Trophoblast cell (in vitro differentiated cells and primary cell): ENCODE measurements around the gene CD163.

Experiments
- DNase-seq, 2 donors: peaks; one replicate each; pipeline ENCODE4 v3.0.0-alpha.2; 2016
- H2AFZ ChIP-seq: 2 replicates; pipeline ENCODE4 v1.6.1; 2013; ENCODE audit warnings: low read length, moderate library complexity, mild to moderate bottlenecking; ENCODE audit not compliant: insufficient read depth, poor library complexity
- H2AK5ac ChIP-seq: 2 replicates; pipeline ENCODE4 v1.6.1; 2013; ENCODE audit warnings: mild to moderate bottlenecking, low read length
- H2BK120ac ChIP-seq: 2 replicates; pipeline ENCODE4 v1.6.1; 2013; ENCODE audit warnings: low read length, mild to moderate bottlenecking, moderate library complexity; ENCODE audit not compliant: insufficient read depth, poor library complexity
- H2BK12ac ChIP-seq: 2 replicates; pipeline ENCODE4 v1.6.1; 2013; ENCODE audit warnings: mild to moderate bottlenecking, low read length, moderate library complexity
- H2BK5ac ChIP-seq: 2 replicates; pipeline ENCODE4 v1.6.1; 2013; ENCODE audit warnings: low read length, low read depth, moderate library complexity, mild to moderate bottlenecking; ENCODE audit not compliant: poor library complexity
- H3K14ac ChIP-seq: 2 replicates; pipeline ENCODE4 v1.6.1; 2013; ENCODE audit warnings: mild to moderate bottlenecking, low read length
- H3K18ac ChIP-seq: 2 replicates; pipeline ENCODE4 v1.6.1; 2013; ENCODE audit warnings: mild to moderate bottlenecking, low read length
- H3K23ac ChIP-seq: 2 replicates; pipeline ENCODE4 v1.6.1; 2013; ENCODE audit warnings: low read length
- H3K27ac ChIP-seq: 2 replicates; pipeline ENCODE4 v1.5.1; 2013; ENCODE audit warnings: low read depth, mild to moderate bottlenecking, inconsistent platforms, low read length, moderate library complexity
- H3K27me3 ChIP-seq: 2 replicates; pipeline ENCODE4 v1.6.1; 2013; ENCODE audit warnings: inconsistent platforms, mild to moderate bottlenecking, low read length, moderate library complexity; ENCODE audit not compliant: insufficient read depth
- H3K36me3 ChIP-seq, 2 experiments: 1 replicate in 1 of 2; 2 replicates in 1 of 2; pipeline ENCODE4 v1.6.1; 2013; ENCODE audit warnings: low read length in 2 of 2, mild to moderate bottlenecking in 2 of 2, moderate library complexity in 1 of 2; ENCODE audit not compliant: insufficient read depth in 2 of 2, control insufficient read depth in 1 of 2
- H3K4ac ChIP-seq: 2 replicates; pipeline ENCODE4 v1.6.1; 2013; ENCODE audit warnings: low read depth, mild to moderate bottlenecking, low read length, moderate library complexity
- H3K4me1 ChIP-seq, 2 experiments: 1 replicate in 1 of 2; 2 replicates in 1 of 2; pipeline ENCODE4 v1.6.1; 2013; ENCODE audit warnings: low read length in 2 of 2, mild to moderate bottlenecking in 2 of 2, moderate library complexity in 1 of 2; ENCODE audit not compliant: insufficient read depth in 2 of 2, control insufficient read depth in 1 of 2
- H3K4me2 ChIP-seq: 2 replicates; pipeline ENCODE4 v1.6.1; 2013; ENCODE audit warnings: inconsistent platforms, mild to moderate bottlenecking, low read length, moderate library complexity
- H3K4me3 ChIP-seq: 2 replicates; pipeline ENCODE4 v1.5.1; 2013; ENCODE audit warnings: mild to moderate bottlenecking, low read depth, low read length, inconsistent platforms
- H3K79me1 ChIP-seq: one replicate; pipeline ENCODE4 v1.6.1; 2013; ENCODE audit warnings: low read length
- H3K79me2 ChIP-seq: 2 replicates; pipeline ENCODE4 v1.6.1; 2013; ENCODE audit warnings: low read length, mild to moderate bottlenecking; ENCODE audit not compliant: control insufficient read depth, insufficient read depth, poor library complexity
- H3K9ac ChIP-seq: 2 replicates; pipeline ENCODE4 v1.6.1; 2013; ENCODE audit warnings: mild to moderate bottlenecking, low read length
- H3K9me3 ChIP-seq: 2 replicates; pipeline ENCODE4 v1.6.1; 2013; ENCODE audit warnings: low read depth, mild to moderate bottlenecking, control low read depth, inconsistent platforms, low read length; ENCODE audit not compliant: insufficient read depth
- H4K12ac ChIP-seq: 2 replicates; pipeline ENCODE4 v1.6.1; 2013; ENCODE audit warnings: low read depth, mild to moderate bottlenecking, low read length, moderate library complexity
- H4K8ac ChIP-seq: 2 replicates; pipeline ENCODE4 v1.6.1; 2013; ENCODE audit warnings: low read depth, mild to moderate bottlenecking, low read length, moderate library complexity
- H4K91ac ChIP-seq: one replicate; pipeline ENCODE4 v1.6.1; 2013; ENCODE audit warnings: low read depth, mild to moderate bottlenecking, low read length, moderate library complexity
- WGBS: extraction: QIAGEN DNeasy Blood & Tissue Kit; methylation state at CpG from one replicate; pipeline ENCODE4 v1.1.7; 2013; ENCODE audit warnings: missing lambda C conversion rate; ENCODE audit not compliant: insufficient read length, insufficient coverage; ENCODE audit errors: extremely low coverage; 5-methylcytosine and 5-hydroxymethylcytosine counted together

Gene CD163

GRCh38 chr12:7495136-7495535, 8.4 kb downstream of the CD163 start:
- no peak overlapping the region for H3K4me3 ChIP-seq
- no peak overlapping the region for H3K23ac ChIP-seq
- H2BK12ac ChIP-seq = no peak overlapping the region
- peaks cover 0 to 3% of the 10 kb centered on the region in 2 experiments for H3K4me1 ChIP-seq
- no peaks in the 10 kb centered on the region for H3K79me1 ChIP-seq
- no peaks in the 10 kb centered on the region for H3K79me2 ChIP-seq
- H4K12ac ChIP-seq = no peak overlapping the region
- no peak overlapping the region for H2AFZ ChIP-seq
- H3K9ac ChIP-seq = no peak overlapping the region
- H4K8ac ChIP-seq = no peak overlapping the region
- no peak overlapping the region for H3K18ac ChIP-seq
- no peak overlapping the region for H3K4me2 ChIP-seq
- H3K27me3 ChIP-seq = no peaks in the 10 kb centered on the region
- no peaks in the 10 kb centered on the region for H3K36me3 ChIP-seq
- H2AK5ac ChIP-seq = no peak overlapping the region
- H2BK120ac ChIP-seq = no peak overlapping the region
- no peaks in the 10 kb centered on the region for H3K9me3 ChIP-seq
- no peak overlapping the region for H3K4ac ChIP-seq
- no peak overlapping the region for H3K14ac ChIP-seq
- no peak overlapping the region for H2BK5ac ChIP-seq
- WGBS = no CpG with 5 or more reads among the region's 3 CpGs
- no peak overlapping the region for H4K91ac ChIP-seq
- H3K27ac ChIP-seq = no peak overlapping the region
- no peak for DNase-seq

GRCh38 chr12:7493006-7493405, 10.6 kb downstream of the CD163 start:
- Histone ChIP-seq H2AK5ac (no peak overlapping the region), H3K18ac (no peak overlapping the region), H3K4ac (no peak overlapping the region), H3K27me3 (no peaks in the 10 kb centered on the region), H3K4me2 (no peak overlapping the region), H3K9ac (no peak overlapping the region), H3K27ac (no peak overlapping the region), H2BK12ac (no peak overlapping the region), H3K79me2 (no peaks in the 10 kb centered on the region), H2BK5ac (no peak overlapping the region), H3K79me1 (no peaks in the 10 kb centered on the region), H4K91ac (no peak overlapping the region), H4K8ac (no peak overlapping the region), H3K4me3 (no peak overlapping the region), H2BK120ac (no peak overlapping the region), H3K36me3 (no peaks in the 10 kb centered on the region), H3K4me1 (peaks cover 0 to 3% of the 10 kb centered on the region in 2 experiments), H4K12ac (no peak overlapping the region), H2AFZ (no peak overlapping the region), H3K9me3 (no peaks in the 10 kb centered on the region), H3K23ac (no peak overlapping the region), H3K14ac (no peak overlapping the region)
- no peak for DNase-seq
- no CpG with 5 or more reads among the region's 3 CpGs for WGBS

GRCh38 chr12:7486512-7486911, 17.1 kb downstream of the CD163 start:
- no peak overlapping the region for H2BK5ac ChIP-seq
- H2BK120ac ChIP-seq = no peak overlapping the region
- H2AK5ac ChIP-seq = no peak overlapping the region
- no peak overlapping the region for H3K9ac ChIP-seq
- H4K91ac ChIP-seq = no peak overlapping the region
- H2BK12ac ChIP-seq = no peak overlapping the region
- peaks cover 4% of the 10 kb centered on the region for H3K9me3 ChIP-seq
- no peak overlapping the region for H3K27ac ChIP-seq
- H3K4me1 ChIP-seq = peaks cover 0 to 3% of the 10 kb centered on the region in 2 experiments
- H3K23ac ChIP-seq = no peak overlapping the region
- H3K79me2 ChIP-seq = no peaks in the 10 kb centered on the region
- H3K14ac ChIP-seq = no peak overlapping the region
- H3K4me3 ChIP-seq = no peak overlapping the region
- H2AFZ ChIP-seq = no peak overlapping the region
- H3K4me2 ChIP-seq = no peak overlapping the region
- no CpG with 5 or more reads among the region's 6 CpGs for WGBS
- H4K8ac ChIP-seq = no peak overlapping the region
- no peaks in the 10 kb centered on the region for H3K27me3 ChIP-seq
- no peak overlapping the region for H3K18ac ChIP-seq
- no peaks in the 10 kb centered on the region for H3K79me1 ChIP-seq
- no peaks in the 10 kb centered on the region for H3K36me3 ChIP-seq
- DNase-seq = no peak
- no peak overlapping the region for H3K4ac ChIP-seq
- no peak overlapping the region for H4K12ac ChIP-seq

GRCh38 chr12:7485095-7485494, 18.5 kb downstream of the CD163 start:
- no peak overlapping the region for H2BK12ac ChIP-seq
- DNase-seq = no peak
- WGBS = no CpG with 5 or more reads among the region's 4 CpGs
- H3K4ac ChIP-seq = no peak overlapping the region
- no peak overlapping the region for H4K12ac ChIP-seq
- no peak overlapping the region for H3K18ac ChIP-seq
- H3K27ac ChIP-seq = no peak overlapping the region
- H3K27me3 ChIP-seq = no peaks in the 10 kb centered on the region
- H2BK5ac ChIP-seq = no peak overlapping the region
- no peaks in the 10 kb centered on the region for H3K36me3 ChIP-seq
- no peak overlapping the region for H4K8ac ChIP-seq
- H3K79me2 ChIP-seq = no peaks in the 10 kb centered on the region
- H2BK120ac ChIP-seq = no peak overlapping the region
- no peak overlapping the region for H3K9ac ChIP-seq
- no peak overlapping the region for H4K91ac ChIP-seq
- no peak overlapping the region for H3K4me3 ChIP-seq
- no peaks in the 10 kb centered on the region for H3K79me1 ChIP-seq
- peaks cover 4% of the 10 kb centered on the region for H3K9me3 ChIP-seq
- H3K14ac ChIP-seq = no peak overlapping the region
- no peak overlapping the region for H3K4me2 ChIP-seq
- H3K23ac ChIP-seq = no peak overlapping the region
- H2AFZ ChIP-seq = no peak overlapping the region
- no peak overlapping the region for H2AK5ac ChIP-seq
- H3K4me1 ChIP-seq = peaks cover 0 to 3% of the 10 kb centered on the region in 2 experiments
